Kidney (tissue), 14 donors: ENCODE measurements around the gene ZNF100. TPM values are rescaled to one million over a fixed set of nuclear protein-coding genes. Genes with fewer than 3 reads are reported as not detected.

Experiments used
- DNase-seq, 5 donors: peaks; one replicate each; pipeline ENCODE4 v3.0.0-alpha.2; 2013 to 2020
- FAIRE-seq: peaks from 2 replicates; lab custom pipeline; 2012; peaks lifted over from hg19 to GRCh38; lab: Jason Lieb, UNC
- H3K27ac ChIP-seq, 2 donors: one replicate each; pipeline ENCODE4 v1.7.0; 2013; ENCODE audit warnings: low read depth in 2 of 2, low read length in 2 of 2, inconsistent platforms in 1 of 2
- H3K27me3 ChIP-seq: one replicate; pipeline ENCODE4 v1.7.1; 2013; ENCODE audit warnings: low read length, inconsistent platforms; ENCODE audit not compliant: control insufficient read depth, insufficient read depth
- H3K36me3 ChIP-seq, 3 donors: one replicate each; pipeline versions ENCODE4 v1.7.0 to v1.7.1; 2013; ENCODE audit warnings: low read length in 3 of 3, control low read depth in 1 of 3, inconsistent platforms in 1 of 3; ENCODE audit not compliant: insufficient read depth in 3 of 3, control insufficient read depth in 2 of 3
- H3K4me1 ChIP-seq, 3 donors: one replicate each; pipeline versions ENCODE4 v1.7.0 to v1.7.1; 2013; ENCODE audit warnings: low read length in 3 of 3, inconsistent platforms in 1 of 3, low read depth in 1 of 3; ENCODE audit not compliant: control insufficient read depth in 2 of 3, insufficient read depth in 2 of 3
- H3K4me3 ChIP-seq, 3 donors: one replicate each; pipeline versions ENCODE4 v1.7.0 to v1.8.1; 2013; ENCODE audit warnings: low read length in 3 of 3, control low read depth in 1 of 3, inconsistent platforms in 1 of 3
- H3K9ac ChIP-seq, 3 donors: one replicate each; pipeline versions ENCODE4 v1.7.0 to v1.7.1; 2013; ENCODE audit warnings: low read length in 3 of 3, control low read depth in 1 of 3, inconsistent platforms in 1 of 3
- H3K9me3 ChIP-seq, 3 donors: one replicate each; pipeline versions ENCODE4 v1.7.0 to v1.7.1; 2013; ENCODE audit warnings: low read length in 3 of 3, control low read depth in 1 of 3, inconsistent platforms in 1 of 3; ENCODE audit not compliant: control insufficient read depth in 2 of 3, insufficient read depth in 1 of 3
- CTCF ChIP-seq: IDR thresholded peaks from 3 replicates; pipeline ENCODE4 v1.5.1; 2012; ENCODE audit warnings: mild to moderate bottlenecking, moderate library complexity, borderline replicate concordance; ENCODE audit not compliant: insufficient read depth; ENCODE audit errors: extremely low read depth
- intact Hi-C: fragments of 100-400 bp; cut with DNase I; formaldehyde crosslinking; loops from one replicate; pipeline ENCODE4 v1.11.1; 2022
- polyA plus RNA-seq: library from polyadenylated mRNA; stranded (reverse); fragments of 350-450 nt; fragmentation: Illumina TruSeq; extraction: RNeasy Lipid Tissue Mini Kit (QIAGEN cat#74804); gene quantifications from one replicate; pipeline ENCODE4 v1.2.3, GENCODE V29; 2014; ENCODE audit warnings: low read depth, low replicate concordance; ENCODE audit not compliant: insufficient read depth
- total RNA-seq: library from RNA; stranded (reverse); fragmentation: NEBNext Ultra II Directional; extraction: Animal tissue kit (Norgen Biotek cat#: 25700); gene quantifications from one replicate; pipeline ENCODE4 v1.2.1, GENCODE V29; 2021
- donor health status: control.
- donor health status: control.
- donor health status: control.
- donor health status: control.
- donor health status: control.
- donor health status: DM: yes; HTN: yes; CAD: no.
- donor health status: Normal renal cell carcinoma (clear cell type).

ZNF100 gene
- total and polyA plus RNA-seq, 2 donors from 2014 or later, result 1.1 to 15.7 TPM

- no peak for DNase-seq
- intact Hi-C loops, result no loop called here
- no peaks in the 10 kb centered on the region for H3K9me3 ChIP-seq
- TF ChIP-seq CTCF, result no peak
- FAIRE-seq, result no peak
- no peaks in the 10 kb centered on the region for H3K36me3 ChIP-seq
- H3K27ac ChIP-seq, result no peak overlapping the region
- H3K9ac ChIP-seq, result no peak overlapping the region
- H3K4me3 ChIP-seq, result no peak overlapping the region
- H3K4me1 ChIP-seq, result no peaks in the 10 kb centered on the region
- no peaks in the 10 kb centered on the region for H3K27me3 ChIP-seq
Measured at GRCh38 chr19:21705393-21705792, 62.0 kb downstream of the ZNF100 start.

DNA sequence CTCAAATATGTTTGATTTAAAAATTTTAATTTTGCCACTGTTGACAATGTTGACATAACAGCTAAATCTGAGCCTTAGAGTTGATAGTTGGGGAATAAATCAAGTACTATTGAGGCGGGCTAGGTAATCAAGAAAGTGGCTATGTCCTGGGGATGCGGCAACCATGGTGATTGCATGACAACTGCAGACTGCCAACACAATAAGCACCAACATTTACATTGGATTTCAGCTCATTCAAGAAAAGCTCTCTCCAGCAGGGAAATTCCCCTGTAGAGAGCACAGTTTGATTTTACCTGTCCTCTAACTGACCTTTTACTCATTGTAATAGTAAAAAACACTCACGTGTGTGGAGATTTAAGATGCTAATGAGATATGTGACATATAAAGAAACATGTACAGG is 63.1 kb downstream of the ZNF100 start:
- intact Hi-C loops, result no loop called here
- Histone ChIP-seq H3K27ac (no peak overlapping the region), H3K27me3 (no peaks in the 10 kb centered on the region), H3K4me1 (no peaks in the 10 kb centered on the region), H3K9ac (no peak overlapping the region), H3K9me3 (no peaks in the 10 kb centered on the region), H3K4me3 (no peak overlapping the region), H3K36me3 (no peaks in the 10 kb centered on the region)
- FAIRE-seq, result no peak
- no peak for TF ChIP-seq CTCF
- DNase-seq, result no peak

GRCh38 chr19:21699197-21699596 is 68.2 kb downstream of the ZNF100 start:
- FAIRE-seq (no peak), DNase-seq (no peak)
- H3K9me3 ChIP-seq, result no peaks in the 10 kb centered on the region
- no peaks in the 10 kb centered on the region for H3K4me1 ChIP-seq
- no peak overlapping the region for H3K27ac ChIP-seq
- no peaks in the 10 kb centered on the region for H3K27me3 ChIP-seq
- intact Hi-C loops, result no loop called here
- no peaks in the 10 kb centered on the region for H3K36me3 ChIP-seq
- no peak for TF ChIP-seq CTCF
- no peak overlapping the region for H3K4me3 ChIP-seq
- H3K9ac ChIP-seq, result no peak overlapping the region

GRCh38 chr19:21698215-21698614 is 69.2 kb downstream of the ZNF100 start:
- Histone ChIP-seq H3K9ac (no peak overlapping the region), H3K27ac (no peak overlapping the region), H3K9me3 (no peaks in the 10 kb centered on the region), H3K4me1 (peaks cover 0 to 2% (median 0%) of the 10 kb centered on the region in 3 donors), H3K36me3 (no peaks in the 10 kb centered on the region), H3K27me3 (no peaks in the 10 kb centered on the region), H3K4me3 (no peak overlapping the region)
- FAIRE-seq, result peak; percentile 64
- DNase-seq, result peak in 2 of 5 donors; percentile 70 to 73
- intact Hi-C loops, result no loop called here
- peak; percentile 55 for TF ChIP-seq CTCF
